B cell (primary cell): ENCODE results near the gene PYGM.

ENCODE experiments used
- EZH2 ChIP-seq: IDR thresholded peaks from 2 replicates; pipeline ENCODE4 v1.6.1; 2012; ENCODE audit warnings: borderline replicate concordance, low read depth, mild to moderate bottlenecking, moderate library complexity, low read length; ENCODE audit not compliant: insufficient read depth, poor library complexity, severe bottlenecking
- TF ChIP-seq, protein P1 (sequence below): fragments of 200-600 bp; IDR thresholded peaks from one replicate; pipeline ENCODE4 v1.8.0; 2022; ENCODE audit warnings: antibody characterized with exemption, mild to moderate bottlenecking

DNA sequence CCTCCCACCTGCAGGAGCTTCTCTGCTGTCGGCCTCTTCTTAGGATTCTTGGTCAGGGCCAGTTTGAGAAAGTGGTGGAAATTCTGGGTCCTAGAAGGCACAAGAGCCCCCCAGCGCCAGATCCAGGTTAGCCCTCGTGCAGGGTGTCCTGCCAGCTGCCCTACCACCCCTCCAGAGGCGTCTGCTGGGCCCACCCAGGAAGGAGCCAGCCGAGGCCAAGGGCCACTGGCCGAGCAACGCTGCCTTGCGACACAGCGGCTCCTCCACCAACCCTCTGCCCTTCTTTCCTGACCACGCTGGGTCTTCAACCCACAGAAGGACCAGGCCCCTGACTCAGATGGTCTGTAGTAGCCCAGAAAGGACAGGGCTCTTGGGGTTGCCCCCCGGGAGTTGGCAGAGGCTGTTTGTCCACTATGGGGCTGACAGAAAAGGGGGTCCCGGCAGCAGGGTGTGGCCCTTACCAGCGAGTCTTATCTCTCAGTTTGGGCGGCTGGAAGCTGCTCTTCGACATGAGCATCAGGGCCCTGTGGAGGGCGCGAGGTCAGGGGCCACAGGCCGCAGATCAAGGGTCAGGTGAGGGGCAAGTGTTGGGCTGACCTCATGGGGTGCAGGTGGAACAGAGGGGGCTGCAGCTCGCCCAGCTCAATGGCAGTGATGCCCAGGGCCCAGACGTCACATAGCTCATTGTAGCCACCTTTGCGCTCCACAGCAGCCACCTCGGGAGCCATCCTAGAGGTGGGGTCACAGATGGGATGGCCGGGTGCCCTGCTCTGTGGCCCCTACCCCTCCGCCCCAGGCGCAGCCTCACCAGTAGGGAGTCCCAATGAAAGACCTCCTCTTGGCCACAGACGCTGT, 40.8 kb upstream of the PYGM start:
- TF ChIP-seq, protein P1, sequence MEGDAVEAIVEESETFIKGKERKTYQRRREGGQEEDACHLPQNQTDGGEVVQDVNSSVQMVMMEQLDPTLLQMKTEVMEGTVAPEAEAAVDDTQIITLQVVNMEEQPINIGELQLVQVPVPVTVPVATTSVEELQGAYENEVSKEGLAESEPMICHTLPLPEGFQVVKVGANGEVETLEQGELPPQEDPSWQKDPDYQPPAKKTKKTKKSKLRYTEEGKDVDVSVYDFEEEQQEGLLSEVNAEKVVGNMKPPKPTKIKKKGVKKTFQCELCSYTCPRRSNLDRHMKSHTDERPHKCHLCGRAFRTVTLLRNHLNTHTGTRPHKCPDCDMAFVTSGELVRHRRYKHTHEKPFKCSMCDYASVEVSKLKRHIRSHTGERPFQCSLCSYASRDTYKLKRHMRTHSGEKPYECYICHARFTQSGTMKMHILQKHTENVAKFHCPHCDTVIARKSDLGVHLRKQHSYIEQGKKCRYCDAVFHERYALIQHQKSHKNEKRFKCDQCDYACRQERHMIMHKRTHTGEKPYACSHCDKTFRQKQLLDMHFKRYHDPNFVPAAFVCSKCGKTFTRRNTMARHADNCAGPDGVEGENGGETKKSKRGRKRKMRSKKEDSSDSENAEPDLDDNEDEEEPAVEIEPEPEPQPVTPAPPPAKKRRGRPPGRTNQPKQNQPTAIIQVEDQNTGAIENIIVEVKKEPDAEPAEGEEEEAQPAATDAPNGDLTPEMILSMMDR: no peak
- no peak for TF ChIP-seq EZH2
